RWPE1 (cell line): ENCODE results near the gene CD6.

Experiments
- CTCF ChIA-PET: fragments of 350-600 bp; sonication (Branson Sonifier 250); formaldehyde crosslinking; extraction: SDS; loops from one replicate; lab custom pipeline; 2021; lab: Yijun Ruan, JAX
- POLR2A ChIA-PET: fragments of 400-600 bp; formaldehyde crosslinking; extraction: SDS; loops from one replicate; lab custom pipeline; 2020; ENCODE audit warnings: antibody characterized with exemption; ENCODE audit not compliant: low non-redundant PET; lab: Yijun Ruan, JAX
- DNase-seq: peaks from one replicate; pipeline ENCODE4 v3.0.0; 2012; ENCODE audit warnings: low spot score
- H3K27ac ChIP-seq: fragments of 450-650 bp; 2 replicates; pipeline ENCODE4 v1.5.1; 2017
- CTCF ChIP-seq: fragments of 450-650 bp; conservative IDR thresholded peaks from 2 replicates; pipeline ENCODE4 v1.5.1; 2017; ENCODE audit warnings: low read depth, mild to moderate bottlenecking

The CD6 gene

GRCh38 chr11:60932605-60933356, 38.7 kb upstream of the CD6 start:
- H3K27ac ChIP-seq = 0 out of 2 replicates have a peak overlapping the region, but pooled peaks have one; percentile 18
- no peak for TF ChIP-seq CTCF
- POLR2A ChIA-PET = no interaction called here

DNA sequence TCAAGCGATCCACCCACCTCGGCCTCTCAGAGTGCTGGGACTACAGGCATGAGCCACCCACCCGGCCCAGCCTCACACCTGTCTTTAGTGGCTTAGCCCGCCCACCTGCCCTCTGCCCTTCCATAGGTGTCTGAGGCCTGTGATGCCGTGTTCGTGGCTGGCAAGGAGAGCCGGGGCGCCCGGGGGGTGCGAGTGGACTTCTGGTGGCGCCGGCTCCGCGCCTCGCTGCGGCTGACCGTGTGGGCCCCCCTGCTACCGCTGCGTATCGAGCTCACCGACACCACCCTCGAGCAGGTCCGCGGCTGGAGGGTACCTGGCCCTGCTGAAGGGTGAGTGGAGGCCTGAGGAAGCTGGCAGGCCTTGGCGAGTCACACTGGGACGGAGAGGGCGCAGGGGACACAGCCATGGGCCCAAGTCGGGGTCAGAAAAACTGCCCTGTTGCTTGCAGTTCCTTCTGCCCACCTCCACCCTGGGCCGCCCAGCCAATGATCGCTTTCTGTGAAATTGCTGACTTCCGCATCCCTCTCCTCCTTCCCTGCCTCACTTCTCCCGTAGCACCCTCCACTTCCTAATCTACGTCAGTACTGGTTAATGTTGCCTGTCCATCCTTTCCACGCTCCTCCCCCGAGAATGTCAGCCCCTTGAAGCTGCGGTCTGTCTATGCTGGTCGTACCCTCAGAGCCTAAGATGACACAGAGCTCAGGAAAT, 37.9 kb upstream of the CD6 start:
- TF ChIP-seq CTCF = no peak
- ChIA-PET POLR2A (no interaction called here), CTCF (interaction anchor here (0.6 kb wide), 1 partner anchor 254 kb away, joined by 3 read pairs; no protein-coding TSS in a partner anchor)
- no peak for DNase-seq
- 0 out of 2 replicates have a peak overlapping the region, but pooled peaks have one; percentile 18 for H3K27ac ChIP-seq

More at GRCh38 chr11:60932605-60933356, 38.7 kb upstream of the CD6 start:
- no peak for DNase-seq
- CTCF ChIA-PET = interaction anchor here (0.6 to 0.7 kb wide), 2 partner anchors 17 to 255 kb away, joined by 3 read pairs; no protein-coding TSS in a partner anchor

DNA sequence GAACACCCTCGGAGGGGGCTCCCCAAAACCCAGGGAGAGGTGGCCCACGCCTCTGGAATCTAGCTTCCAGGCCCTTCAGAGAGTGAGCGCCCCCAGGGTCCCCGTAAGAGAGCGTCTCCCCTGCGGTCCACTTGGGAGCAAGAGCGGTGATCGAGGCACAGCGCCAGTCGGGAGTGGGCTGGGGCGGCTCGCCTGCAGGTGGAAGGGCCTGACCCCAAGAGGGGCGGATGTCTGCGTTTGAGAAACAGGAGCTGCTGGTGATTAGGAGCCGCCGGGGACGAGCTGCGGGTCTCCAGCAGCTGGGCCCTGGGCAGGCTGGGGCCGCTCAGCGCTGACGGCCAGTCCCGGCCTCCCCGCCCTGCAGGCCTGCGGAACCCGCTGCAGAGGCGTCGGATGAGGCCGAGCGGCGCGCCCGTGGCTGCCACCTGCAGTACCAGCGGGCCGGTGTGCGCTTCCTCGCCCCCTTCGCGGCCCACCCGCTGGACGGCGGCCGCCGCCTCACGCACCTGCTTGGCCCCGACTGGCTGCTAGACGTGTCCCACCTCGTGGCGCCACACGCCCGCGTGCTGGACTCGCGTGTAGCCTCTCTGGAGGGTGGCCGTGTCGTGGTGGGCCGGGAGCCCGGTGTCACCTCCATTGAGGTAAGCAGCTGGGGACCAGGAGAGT, 37.2 kb upstream of the CD6 start:
- no peak for DNase-seq
- no peak for TF ChIP-seq CTCF
- POLR2A ChIA-PET = no interaction called here
- CTCF ChIA-PET = interaction anchor here (1.1 kb wide), 1 partner anchor 11 kb away, joined by 3 read pairs; the partner anchor contains the start of gene TMEM132A
- H3K27ac ChIP-seq = no peak overlapping the region

DNA sequence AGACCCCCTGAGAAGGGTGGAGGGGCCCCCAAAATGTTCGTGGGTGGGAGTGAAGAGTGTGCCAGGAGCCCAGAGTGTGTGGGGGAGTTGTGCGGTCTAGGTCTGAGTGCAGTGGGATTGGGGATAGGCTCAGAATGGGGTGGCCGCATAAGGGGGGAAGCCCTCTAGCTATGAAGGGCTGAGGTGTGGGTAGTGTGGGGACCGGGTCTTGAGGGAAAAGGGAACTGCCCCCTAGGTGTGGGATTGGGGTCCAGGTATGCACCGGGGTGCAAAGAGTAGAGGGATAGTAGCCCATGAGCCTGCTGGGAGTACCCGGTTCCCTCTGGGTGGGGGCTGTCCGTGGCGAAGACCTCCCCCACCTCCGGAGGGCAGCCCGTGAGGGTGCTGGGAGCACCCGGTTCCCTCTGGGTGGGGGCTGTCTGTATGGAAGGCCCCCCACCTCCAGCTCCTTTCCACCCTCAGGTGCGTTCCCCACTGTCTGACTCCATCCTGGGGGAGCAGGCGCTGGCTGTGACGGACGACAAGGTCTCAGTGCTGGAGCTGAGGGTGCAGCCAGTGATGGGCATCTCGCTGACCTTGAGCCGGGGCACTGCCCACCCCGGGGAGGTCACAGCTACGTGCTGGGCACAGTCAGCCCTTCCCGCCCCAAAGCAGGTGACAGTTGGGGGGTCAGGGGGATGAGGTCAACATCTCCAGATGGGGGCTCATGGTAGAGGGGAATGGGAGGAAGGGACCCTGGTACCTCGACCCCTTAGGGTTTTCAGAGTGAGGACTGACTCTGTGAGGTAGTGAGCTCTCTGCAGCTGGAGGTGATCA, 36.5 kb upstream of the CD6 start:
- POLR2A ChIA-PET = no interaction called here
- no peak overlapping the region for H3K27ac ChIP-seq
- no peak for TF ChIP-seq CTCF
- CTCF ChIA-PET = interaction anchor here (0.7 to 1.1 kb wide), 2 partner anchors 11 to 1470 kb away, joined by 3 read pairs; partner anchors contain the start of gene TMEM132A
- no peak for DNase-seq

GRCh38 chr11:60935676-60936442, 35.6 kb upstream of the CD6 start:
- no peak for DNase-seq
- no peak overlapping the region for H3K27ac ChIP-seq
- TF ChIP-seq CTCF = no peak
- CTCF ChIA-PET = interaction anchor here (1.1 kb wide), 1 partner anchor 12 kb away, joined by 3 read pairs; the partner anchor contains the start of gene TMEM132A
- POLR2A ChIA-PET = no interaction called here
